HCT116 (cell line): ENCODE measurements around the gene CORO2B. TPM values are rescaled to one million over a fixed set of nuclear protein-coding genes. Genes with fewer than 3 reads are reported as not detected.

Experiments
- ATAC-seq: fragments of 200-7000 bp; cut with Tn5 transposase; 2 replicates; pipeline ENCODE4 v1.9.1; 2020; ENCODE audit warnings: mild to moderate bottlenecking, moderate library complexity
- BruUV-seq: library from RNA; stranded (reverse); fragments of 400-500 nt; replicated peaks from 2 replicates; lab custom pipeline; 2021; lab: Mats Ljungman, UMichigan
- CTCF ChIA-PET: fragments of 300-600 bp; sonication (Branson Sonifier 250); formaldehyde crosslinking; loops from one replicate; lab custom pipeline; 2021; ENCODE audit warnings: antibody characterized with exemption; lab: Charles Lee
- POLR2A ChIA-PET: fragments of 300-600, 350-600 bp; sonication (Branson Sonifier 250); formaldehyde crosslinking; loops from one replicate; lab custom pipeline; 2021; ENCODE audit warnings: antibody characterized with exemption; lab: Charles Lee
- RAD21 ChIA-PET, 2 experiments: fragments of 300-600 bp; sonication (Branson Sonifier 250); formaldehyde crosslinking; loops; one replicate each; lab custom pipeline; 2023; ENCODE audit warnings: low total read pairs in 2 of 2; ENCODE audit not compliant: uncharacterized antibody in 2 of 2, unreplicated experiment in 2 of 2, low non-redundant PET in 1 of 2; lab: Charles Lee
- DNase-seq: peaks from one replicate; pipeline ENCODE4 v3.0.0-alpha.2; 2010; ENCODE audit warnings: low read depth, low spot score
- H2AFZ ChIP-seq: fragments of 200-600 bp; shearing (Covaris generic), sonication (generic); 2 replicates; pipeline ENCODE4 v1.6.1; 2017; ENCODE audit warnings: low read depth, mixed run types, mixed read lengths, antibody characterized with exemption, low read length; ENCODE audit not compliant: poor library complexity, severe bottlenecking
- H3K27ac ChIP-seq: 2 replicates; pipeline ENCODE4 v1.5.1; 2012; ENCODE audit warnings: low read depth, low read length
- H3K27me3 ChIP-seq: fragments of 200-600 bp; sonication (generic); 2 replicates; pipeline ENCODE4 v1.6.1; 2016; ENCODE audit warnings: mixed run types, low read length, mixed read lengths; ENCODE audit not compliant: insufficient read depth
- H3K36me3 ChIP-seq, 2 experiments: fragments of 200-500 bp in 1 of 2; fragments of 200-600 bp in 1 of 2; sonication (Bioruptor generic) in 1 of 2; sonication (generic) in 1 of 2; 2 replicates each; pipeline versions ENCODE4 v1.5.1 to v1.6.1; 2014 to 2016; ENCODE audit warnings: low read length in 2 of 2, inconsistent platforms in 1 of 2, mixed read lengths in 1 of 2, mixed run types in 1 of 2; ENCODE audit not compliant: insufficient read depth in 2 of 2, control insufficient read depth in 1 of 2
- H3K4me1 ChIP-seq, 2 experiments: fragments of 200-600 bp in 1 of 2; sonication (generic) in 1 of 2; 2 replicates each; pipeline versions ENCODE4 v1.5.1 to v1.6.1; 2012 to 2017; ENCODE audit warnings: low read length in 2 of 2, inconsistent platforms in 1 of 2, mild to moderate bottlenecking in 1 of 2, mixed read lengths in 1 of 2, mixed run types in 1 of 2, moderate library complexity in 1 of 2; ENCODE audit not compliant: insufficient read depth in 2 of 2, control insufficient read depth in 1 of 2
- H3K4me2 ChIP-seq: fragments of 200-600 bp; sonication (generic); 2 replicates; pipeline ENCODE4 v1.6.1; 2017; ENCODE audit warnings: mixed run types, low read length, mixed read lengths
- H3K4me3 ChIP-seq, 2 experiments: fragments of 200-600 bp in 1 of 2; sonication (generic) in 1 of 2; replicated peaks in 1 of 2; 2 replicates each; pipeline ENCODE4 v1.5.1; 2011 to 2016; ENCODE audit warnings: low read length in 2 of 2, control low read depth in 1 of 2, low read depth in 1 of 2, mild to moderate bottlenecking in 1 of 2, mixed read lengths in 1 of 2, mixed run types in 1 of 2
- H3K79me2 ChIP-seq: fragments of 200-600 bp; sonication (generic); 2 replicates; pipeline ENCODE4 v1.6.1; 2017; ENCODE audit warnings: mild to moderate bottlenecking, mixed run types, low read length, moderate library complexity, mixed read lengths; ENCODE audit not compliant: insufficient read depth
- H3K9ac ChIP-seq: fragments of 200-600 bp; sonication (generic); 2 replicates; pipeline ENCODE4 v1.6.1; 2016; ENCODE audit warnings: low read length, mixed read lengths
- H3K9me2 ChIP-seq: fragments of 200-600 bp; sonication (generic), shearing (Covaris generic); 2 replicates; pipeline ENCODE4 v1.6.1; 2017; ENCODE audit warnings: mixed run types, mild to moderate bottlenecking, moderate library complexity; ENCODE audit not compliant: insufficient read depth
- H3K9me3 ChIP-seq, 2 experiments: fragments of 200-500 bp in 1 of 2; fragments of 200-600 bp in 1 of 2; sonication (Bioruptor generic) in 1 of 2; sonication (generic) in 1 of 2; 2 replicates each; pipeline ENCODE4 v1.6.1; 2014 to 2017; ENCODE audit warnings: low read length in 2 of 2, mixed read lengths in 2 of 2, inconsistent platforms in 1 of 2, low read depth in 1 of 2, mild to moderate bottlenecking in 1 of 2, mixed run types in 1 of 2, moderate library complexity in 1 of 2; ENCODE audit not compliant: control insufficient read depth in 1 of 2, insufficient read depth in 1 of 2
- H4K20me1 ChIP-seq: fragments of 200-600 bp; sonication (generic), shearing (Covaris generic); 2 replicates; pipeline ENCODE4 v1.6.1; 2017; ENCODE audit warnings: mixed run types, mild to moderate bottlenecking, moderate library complexity; ENCODE audit not compliant: insufficient read depth
- CBX3 ChIP-seq: IDR thresholded peaks from 2 replicates; pipeline ENCODE4 v1.6.1; 2012; ENCODE audit warnings: low read depth
- CEBPB ChIP-seq: IDR thresholded peaks from 2 replicates; pipeline ENCODE4 v1.6.1; 2012; ENCODE audit warnings: low read depth
- CTCF ChIP-seq, 3 experiments: fragments of 200-600 bp in 1 of 3; sonication (generic) in 1 of 3; IDR thresholded peaks in 2 of 3; conservative IDR thresholded peaks in 1 of 3; 2 replicates each; pipeline ENCODE4 v1.5.1; 2012 to 2017; ENCODE audit warnings: low read depth in 2 of 3, low read length in 2 of 3, antibody characterized with exemption in 1 of 3, borderline replicate concordance in 1 of 3, control low read depth in 1 of 3, mild to moderate bottlenecking in 1 of 3, mixed read lengths in 1 of 3, mixed run types in 1 of 3, moderate library complexity in 1 of 3; ENCODE audit not compliant: insufficient read depth in 1 of 3
- EGR1 ChIP-seq: IDR thresholded peaks from 2 replicates; pipeline ENCODE4 v1.6.1; 2012; ENCODE audit warnings: low read depth
- ELF1 ChIP-seq: IDR thresholded peaks from 2 replicates; pipeline ENCODE4 v1.6.1; 2012; ENCODE audit warnings: low read depth, borderline replicate concordance
- FOSL1 ChIP-seq: IDR thresholded peaks from 2 replicates; pipeline ENCODE4 v1.6.1; 2012; ENCODE audit warnings: low read depth
- JUND ChIP-seq: IDR thresholded peaks from 2 replicates; pipeline ENCODE4 v1.6.1; 2012
- MAX ChIP-seq: IDR thresholded peaks from 2 replicates; pipeline ENCODE4 v1.6.1; 2012
- POLR2AphosphoS5 ChIP-seq: IDR thresholded peaks from 2 replicates; pipeline ENCODE4 v1.6.1; 2011; ENCODE audit warnings: mild to moderate bottlenecking, low read depth, low read length, moderate library complexity
- RAD21 ChIP-seq: IDR thresholded peaks from 2 replicates; pipeline ENCODE4 v1.6.1; 2012; ENCODE audit warnings: low read depth, mild to moderate bottlenecking
- SIN3A ChIP-seq: IDR thresholded peaks from 2 replicates; pipeline ENCODE4 v1.6.1; 2012; ENCODE audit warnings: low read depth
- SP1 ChIP-seq: IDR thresholded peaks from 2 replicates; pipeline ENCODE4 v1.6.1; 2012; ENCODE audit warnings: low read depth
- YY1 ChIP-seq: IDR thresholded peaks from 2 replicates; pipeline ENCODE4 v1.6.1; 2011; ENCODE audit warnings: low read length, low read depth, moderate library complexity, mild to moderate bottlenecking; ENCODE audit not compliant: insufficient replicate concordance; ENCODE audit errors: extremely low read depth
- ZFX ChIP-seq: fragments of 450-650 bp; IDR thresholded peaks from 2 replicates; pipeline ENCODE4 v1.6.1; 2017
- ZNF274 ChIP-seq: fragments of 200-500 bp; sonication (Bioruptor generic); IDR thresholded peaks from 2 replicates; pipeline ENCODE4 v1.6.1; 2014; ENCODE audit warnings: mild to moderate bottlenecking, low read depth, low read length, inconsistent platforms
- intact Hi-C: fragments of 100-400 bp; cut with micrococcal nuclease; formaldehyde crosslinking; loops from 2 replicates; pipeline ENCODE4 v1.10.0; 2022
- total RNA-seq: library from RNA; stranded (reverse); gene quantifications from one replicate; pipeline ENCODE4 v1.2.1, GENCODE V29; 2021; ENCODE audit not compliant: unreplicated experiment

The CORO2B gene
- total RNA-seq, 1 experiment from 2014 or later: 2.8 TPM

GRCh38 chr15:68651916-68652525, 73.2 kb downstream of the CORO2B start:
- ChIA-PET RAD21 (interaction anchor here in 1 of 2 experiments (0.6 kb wide), 1 partner anchor 20 kb away, joined by 3 read pairs; no protein-coding TSS in a partner anchor), POLR2A (no interaction called here), CTCF (interaction anchor here (1.3 kb wide), 1 partner anchor 13 kb away, joined by 4 read pairs; no protein-coding TSS in a partner anchor)
- Histone ChIP-seq H3K9ac (no peak overlapping the region), H3K4me2 (no peak overlapping the region), H4K20me1 (no peaks in the 10 kb centered on the region), H3K27ac (no peak overlapping the region), H3K36me3 (no peaks in the 10 kb centered on the region), H3K9me3 (no peaks in the 10 kb centered on the region), H2AFZ (no peak overlapping the region), H3K27me3 (no peaks in the 10 kb centered on the region), H3K79me2 (no peaks in the 10 kb centered on the region), H3K4me3 (no peak overlapping the region), H3K9me2 (no peaks in the 10 kb centered on the region), H3K4me1 (peaks cover 2 to 10% of the 10 kb centered on the region in 2 experiments; a peak in 2 of 4 replicates)
- intact Hi-C loops: loop anchor here (1.0 kb wide), 1 partner anchor 93 kb away; no protein-coding TSS in a partner anchor
- TF ChIP-seq FOSL1 (no peak), CTCF (IDR thresholded peaks at IDR 0.05 in 2 of 3, conservative IDR thresholded peaks at IDR 0.05 in 1 of 3; ENCODE audit: borderline replicate concordance in 1 of 3, insufficient read depth in 1 of 3, low read depth in 2 of 3, low read length in 2 of 3) (no peak), SP1 (no peak), JUND (no peak)
- BruUV-seq: no TSS peak
- ATAC-seq (no peak), DNase-seq (no peak)

GRCh38 chr15:68653031-68653635, 74.3 kb downstream of the CORO2B start:
- no TSS peak for BruUV-seq
- H3K79me2 ChIP-seq: no peaks in the 10 kb centered on the region
- no peak overlapping the region for H3K4me2 ChIP-seq
- intact Hi-C loops: no loop called here
- DNase-seq (no peak), ATAC-seq (no peak)
- H4K20me1 ChIP-seq: no peaks in the 10 kb centered on the region
- no peaks in the 10 kb centered on the region for H3K27me3 ChIP-seq
- no peak overlapping the region for H2AFZ ChIP-seq
- TF ChIP-seq SIN3A (no peak), CEBPB (no peak), JUND (no peak), MAX (no peak), RAD21 (no peak), EGR1 (no peak), ELF1 (no peak), YY1 (no peak), ZNF274 (no peak), POLR2AphosphoS5 (no peak), CBX3 (no peak), ZFX (no peak)
- ChIA-PET RAD21 (no interaction called here), POLR2A (no interaction called here), CTCF (interaction anchor here (1.1 to 1.5 kb wide), 3 partner anchors 21 to 93 kb away, joined by 4 to 5 read pairs (median 4); no protein-coding TSS in a partner anchor)
- H3K27ac ChIP-seq: no peak overlapping the region
- no peaks in the 10 kb centered on the region for H3K9me3 ChIP-seq
- peaks cover 2 to 10% of the 10 kb centered on the region in 2 experiments; a peak in 2 of 4 replicates for H3K4me1 ChIP-seq
- H3K4me3 ChIP-seq: no peak overlapping the region
- no peak overlapping the region for H3K9ac ChIP-seq
- no peaks in the 10 kb centered on the region for H3K36me3 ChIP-seq
- H3K9me2 ChIP-seq: no peaks in the 10 kb centered on the region
